ENCODE data around the gene SDK2.

DNA sequence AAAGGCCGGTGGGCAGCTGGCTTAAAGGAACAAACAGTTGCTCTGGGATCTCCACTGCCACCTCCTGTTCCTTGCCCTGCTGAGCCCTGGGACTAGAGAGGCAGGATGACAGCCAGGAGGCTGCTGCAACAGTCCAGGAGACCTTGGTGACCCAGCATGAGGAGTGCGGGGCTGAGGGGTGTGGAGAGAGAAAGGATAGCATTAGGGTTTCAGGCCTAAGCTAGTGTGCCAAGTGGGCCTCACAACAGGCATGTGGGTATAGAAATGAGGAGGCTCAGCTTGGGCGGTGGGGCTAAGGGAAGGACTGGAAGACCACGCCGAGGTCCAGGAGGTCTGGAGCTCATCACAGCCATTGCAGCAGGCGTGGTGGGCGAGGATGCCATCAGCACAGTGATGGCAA lies 39.8 kb downstream of the SDK2 start:
- TF ChIP-seq, protein P1, sequence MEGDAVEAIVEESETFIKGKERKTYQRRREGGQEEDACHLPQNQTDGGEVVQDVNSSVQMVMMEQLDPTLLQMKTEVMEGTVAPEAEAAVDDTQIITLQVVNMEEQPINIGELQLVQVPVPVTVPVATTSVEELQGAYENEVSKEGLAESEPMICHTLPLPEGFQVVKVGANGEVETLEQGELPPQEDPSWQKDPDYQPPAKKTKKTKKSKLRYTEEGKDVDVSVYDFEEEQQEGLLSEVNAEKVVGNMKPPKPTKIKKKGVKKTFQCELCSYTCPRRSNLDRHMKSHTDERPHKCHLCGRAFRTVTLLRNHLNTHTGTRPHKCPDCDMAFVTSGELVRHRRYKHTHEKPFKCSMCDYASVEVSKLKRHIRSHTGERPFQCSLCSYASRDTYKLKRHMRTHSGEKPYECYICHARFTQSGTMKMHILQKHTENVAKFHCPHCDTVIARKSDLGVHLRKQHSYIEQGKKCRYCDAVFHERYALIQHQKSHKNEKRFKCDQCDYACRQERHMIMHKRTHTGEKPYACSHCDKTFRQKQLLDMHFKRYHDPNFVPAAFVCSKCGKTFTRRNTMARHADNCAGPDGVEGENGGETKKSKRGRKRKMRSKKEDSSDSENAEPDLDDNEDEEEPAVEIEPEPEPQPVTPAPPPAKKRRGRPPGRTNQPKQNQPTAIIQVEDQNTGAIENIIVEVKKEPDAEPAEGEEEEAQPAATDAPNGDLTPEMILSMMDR (IDR thresholded peaks at IDR 0.05): no peak
- no peak for TF ChIP-seq POLR2A (IDR thresholded peaks at IDR 0.05)

Data from thyroid gland (tissue), 4 donors.